ENCODE results near the gene MYLK.

DNA sequence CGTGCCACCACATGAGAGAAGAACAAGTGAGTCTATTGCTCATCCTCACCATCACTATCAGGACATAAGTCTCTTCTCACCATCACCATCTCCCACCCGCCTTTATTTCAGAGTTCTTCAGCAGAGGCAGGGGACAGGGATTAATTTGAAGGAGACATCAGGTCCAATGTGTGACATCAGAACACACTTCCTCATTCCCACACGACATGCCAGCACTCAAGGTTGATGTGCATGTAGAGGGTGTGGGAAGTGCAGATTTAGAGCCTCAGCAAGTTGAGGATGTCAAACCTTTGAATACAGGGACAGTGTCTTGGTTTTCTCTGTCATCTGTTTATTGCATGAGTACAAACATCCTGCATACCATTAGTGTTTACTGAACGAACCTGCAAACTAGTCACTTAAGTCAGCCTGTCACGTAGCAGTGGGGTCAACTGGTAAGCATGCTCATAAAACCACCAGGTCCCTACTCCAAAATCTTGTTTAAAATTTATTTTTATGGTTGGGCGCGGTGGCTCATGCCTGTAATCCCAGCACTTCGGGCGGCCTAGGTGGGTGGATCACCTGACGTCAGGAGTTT lies 104.4 kb downstream of the MYLK start:
- TF ChIP-seq EZH2 (IDR thresholded peaks at IDR 0.05; ENCODE audit: borderline replicate concordance) (no peak), EZH2phosphoT487 (IDR thresholded peaks at IDR 0.05; ENCODE audit: low read depth, severe bottlenecking, unreplicated experiment) (no peak)
- TF ChIP-seq, protein P1, sequence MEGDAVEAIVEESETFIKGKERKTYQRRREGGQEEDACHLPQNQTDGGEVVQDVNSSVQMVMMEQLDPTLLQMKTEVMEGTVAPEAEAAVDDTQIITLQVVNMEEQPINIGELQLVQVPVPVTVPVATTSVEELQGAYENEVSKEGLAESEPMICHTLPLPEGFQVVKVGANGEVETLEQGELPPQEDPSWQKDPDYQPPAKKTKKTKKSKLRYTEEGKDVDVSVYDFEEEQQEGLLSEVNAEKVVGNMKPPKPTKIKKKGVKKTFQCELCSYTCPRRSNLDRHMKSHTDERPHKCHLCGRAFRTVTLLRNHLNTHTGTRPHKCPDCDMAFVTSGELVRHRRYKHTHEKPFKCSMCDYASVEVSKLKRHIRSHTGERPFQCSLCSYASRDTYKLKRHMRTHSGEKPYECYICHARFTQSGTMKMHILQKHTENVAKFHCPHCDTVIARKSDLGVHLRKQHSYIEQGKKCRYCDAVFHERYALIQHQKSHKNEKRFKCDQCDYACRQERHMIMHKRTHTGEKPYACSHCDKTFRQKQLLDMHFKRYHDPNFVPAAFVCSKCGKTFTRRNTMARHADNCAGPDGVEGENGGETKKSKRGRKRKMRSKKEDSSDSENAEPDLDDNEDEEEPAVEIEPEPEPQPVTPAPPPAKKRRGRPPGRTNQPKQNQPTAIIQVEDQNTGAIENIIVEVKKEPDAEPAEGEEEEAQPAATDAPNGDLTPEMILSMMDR (IDR thresholded peaks at IDR 0.05; ENCODE audit: poor library complexity): no peak
